Femur (tissue), 1 donor: Measurements from ENCODE around the gene CARD19.

Experiments used
- DNase-seq: peaks from one replicate; pipeline ENCODE4 v3.0.0-alpha.2; 2017

CARD19 gene

DNA sequence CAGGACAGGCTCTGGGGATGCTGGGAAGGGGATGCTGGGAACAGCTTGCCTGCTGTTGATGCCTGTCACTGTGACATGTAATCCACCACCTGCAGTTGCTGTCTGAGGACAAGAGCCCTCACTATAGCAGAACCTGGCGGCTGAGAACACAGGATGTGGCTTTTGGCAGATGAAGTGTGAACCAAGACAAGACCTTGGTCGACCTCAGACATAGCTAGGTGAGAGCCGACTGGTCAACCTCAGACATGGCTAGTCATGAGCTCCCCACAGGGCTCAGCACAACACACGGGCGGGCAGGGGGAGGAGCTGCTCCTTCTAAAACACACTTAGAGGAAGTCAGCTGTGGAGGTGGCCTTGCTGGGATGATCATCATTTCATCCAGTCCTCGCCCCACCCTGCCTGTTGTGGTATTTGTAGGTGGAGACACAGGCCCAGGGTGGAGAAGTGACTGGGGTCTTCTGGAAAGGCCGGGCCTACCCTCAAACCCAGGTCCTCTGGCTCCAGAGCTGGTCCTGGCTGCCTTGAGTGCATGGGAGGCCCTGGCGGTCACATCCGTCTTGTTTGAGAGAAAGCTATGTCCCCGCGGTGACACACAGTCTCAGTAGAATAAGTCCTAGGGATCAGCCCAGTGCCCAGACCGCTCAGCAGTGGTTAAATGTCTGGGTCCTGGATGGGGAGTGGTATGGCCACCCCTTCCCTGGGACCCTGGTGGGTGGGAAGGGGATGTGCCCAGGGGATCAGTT is 31.5 kb upstream of the CARD19 start:
- DNase-seq = peak; percentile 60

DNA sequence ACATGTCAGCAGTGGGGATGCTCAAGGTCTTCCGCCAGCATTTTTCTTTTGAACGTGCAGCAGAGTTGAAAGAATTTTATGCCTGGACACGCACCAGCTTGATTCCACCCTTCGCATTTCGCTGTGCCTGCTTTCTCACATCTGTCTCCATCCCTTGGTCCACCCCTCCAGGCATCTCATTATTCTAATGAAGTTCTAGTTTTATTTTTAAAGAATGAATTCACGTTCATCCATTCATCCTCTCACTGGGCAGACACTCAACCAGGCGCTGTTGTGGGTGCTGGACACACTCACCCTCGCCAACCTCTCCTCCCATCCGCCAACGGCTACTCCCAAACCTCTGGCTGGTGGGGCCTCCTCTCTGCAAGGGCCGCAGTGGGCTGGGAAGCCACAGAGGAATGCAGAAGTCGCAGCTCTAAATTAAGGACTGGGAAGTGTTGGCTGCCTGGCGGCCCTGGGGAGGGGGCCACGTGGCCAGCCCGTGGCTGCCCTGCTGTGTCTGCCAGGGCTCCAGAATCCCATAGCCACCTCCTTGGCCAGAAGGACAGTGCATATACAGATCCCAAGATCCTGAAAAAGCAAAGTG is 30.8 kb upstream of the CARD19 start:
- DNase-seq = peak; percentile 65

DNA sequence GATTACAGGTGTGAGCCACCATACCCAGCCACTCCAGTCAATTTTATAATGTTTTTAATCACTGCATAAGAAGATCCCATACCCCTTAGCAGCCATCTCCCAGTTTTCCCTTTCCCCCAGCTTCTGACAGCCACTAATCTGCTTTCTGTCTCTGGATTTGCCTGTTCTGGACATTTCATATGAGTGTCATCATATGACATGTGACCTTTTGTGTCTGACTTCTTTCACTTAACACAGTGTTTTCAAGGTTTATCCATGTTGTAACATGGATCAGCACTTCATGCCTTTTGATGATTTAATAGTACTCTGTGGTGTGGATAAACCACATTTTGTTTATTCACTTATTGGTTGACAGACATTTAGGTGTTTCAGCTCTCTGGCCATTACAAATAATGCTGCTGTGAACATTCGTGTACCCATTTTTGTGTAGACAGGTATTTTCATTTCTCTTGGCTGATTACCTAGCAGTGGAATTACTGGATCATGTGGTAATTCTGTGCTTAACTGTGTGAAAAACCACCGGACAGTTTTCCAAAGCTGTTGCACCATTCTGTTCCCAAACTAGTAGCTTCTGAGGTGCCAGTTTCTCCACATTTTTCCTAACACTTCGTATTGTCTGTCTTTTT is 28.9 kb upstream of the CARD19 start:
- DNase-seq = no peak

DNA sequence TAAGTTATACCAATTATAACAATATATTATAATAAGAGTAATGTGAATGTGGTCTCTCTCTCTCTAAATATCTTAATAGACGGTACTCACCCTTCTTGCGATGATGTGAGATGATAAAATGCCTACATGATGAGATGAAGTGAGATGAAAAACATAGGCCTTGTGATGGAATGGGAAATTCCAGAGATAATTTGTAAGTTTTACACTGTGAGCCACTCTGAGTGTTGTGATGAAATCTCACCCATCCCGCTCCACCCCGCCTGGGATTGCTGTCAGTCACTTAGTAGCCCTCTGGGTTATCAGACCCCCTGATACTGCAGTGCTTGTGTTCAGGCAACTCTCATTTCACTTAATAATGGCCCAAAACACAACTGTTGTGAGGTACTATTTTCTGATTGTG is 27.1 kb upstream of the CARD19 start:
- DNase-seq = no peak

DNA sequence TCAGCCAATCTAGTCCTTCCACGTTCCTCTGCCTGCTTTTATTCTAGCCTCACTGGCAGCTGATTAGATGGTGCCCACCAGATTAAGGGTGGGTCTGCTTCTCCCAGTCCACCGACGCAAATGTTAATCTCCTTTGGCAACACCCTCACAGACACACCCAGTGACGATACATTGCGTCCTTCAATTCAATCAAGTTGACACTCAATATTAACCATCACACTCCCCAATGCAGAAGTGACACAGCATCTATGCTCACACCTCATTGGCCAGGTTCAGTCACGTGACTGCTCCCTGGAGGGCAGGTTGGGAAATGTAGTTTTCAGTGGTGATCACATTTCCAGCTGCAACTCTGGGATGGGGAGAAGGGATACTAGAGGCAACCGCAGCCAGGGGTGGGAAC is 24.6 kb upstream of the CARD19 start:
- no peak for DNase-seq

DNA sequence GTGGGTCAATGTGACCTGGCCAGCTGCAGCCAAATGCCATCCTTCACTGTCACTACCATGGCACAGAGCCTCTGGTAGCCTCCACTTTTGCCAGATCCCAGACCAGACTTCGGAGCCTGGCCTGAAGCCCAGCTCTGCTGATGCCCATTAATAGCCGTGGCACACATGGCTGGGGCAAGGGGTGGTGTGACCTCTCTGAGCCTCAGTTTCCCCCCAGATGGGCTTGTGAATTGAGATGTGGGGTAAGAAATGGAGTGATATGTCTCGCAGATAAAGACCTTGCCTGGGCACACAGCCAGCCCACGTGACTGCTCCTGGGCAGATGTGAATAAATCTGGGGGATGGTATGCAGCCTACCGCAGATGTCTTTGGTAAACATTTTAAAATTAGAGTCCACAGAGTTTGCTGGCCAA is 23.6 kb upstream of the CARD19 start:
- DNase-seq = peak; percentile 57

DNA sequence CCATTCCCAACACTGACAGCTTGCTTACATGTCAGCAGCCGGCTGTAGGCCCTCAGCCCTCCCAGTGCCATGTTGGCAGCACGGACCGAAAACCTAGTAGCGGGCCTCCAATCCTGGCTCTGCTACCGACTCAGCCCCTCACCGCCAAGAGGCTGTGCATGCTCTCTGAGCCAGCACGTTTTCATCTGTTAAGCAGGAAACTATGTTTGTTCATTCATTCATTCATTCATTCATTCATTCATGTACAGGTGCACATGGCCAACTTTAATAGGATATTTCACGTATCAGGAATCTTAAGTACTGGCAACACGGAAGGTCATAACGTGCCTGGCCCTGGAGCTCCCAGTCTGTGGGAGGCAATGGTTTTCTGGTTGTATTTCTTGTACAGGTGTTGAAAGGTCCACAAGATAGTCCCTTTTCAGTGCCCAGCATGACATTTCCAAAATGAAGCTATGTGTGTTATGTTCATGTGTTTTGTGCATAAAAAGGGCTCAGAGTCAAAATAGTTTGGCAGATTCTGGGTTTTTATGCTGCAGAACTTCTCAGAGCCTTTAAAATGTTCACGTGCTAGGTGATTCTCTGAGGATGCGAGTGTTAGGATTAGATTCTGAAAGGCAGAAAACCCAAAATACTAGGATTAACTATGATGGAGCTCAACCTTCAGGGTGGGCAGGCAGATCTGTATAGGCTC is 19.8 kb upstream of the CARD19 start:
- DNase-seq = no peak

DNA sequence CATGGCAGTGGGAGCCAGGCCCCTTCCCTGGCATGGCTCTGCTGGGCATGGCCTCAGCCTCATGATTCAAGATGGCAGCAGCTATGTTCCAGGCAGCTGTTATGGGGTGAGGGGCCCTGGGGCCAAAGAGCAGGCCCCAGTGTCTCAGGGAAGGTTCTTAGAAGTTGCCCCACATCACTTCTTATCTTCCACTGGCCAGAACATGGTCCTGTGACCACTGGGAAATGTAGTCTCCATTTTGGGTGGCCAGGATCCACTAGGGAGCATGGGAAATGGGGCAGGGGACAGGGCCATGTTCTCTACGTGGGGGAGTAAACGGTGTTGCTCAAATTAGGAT is 19.3 kb upstream of the CARD19 start:
- no peak for DNase-seq

DNA sequence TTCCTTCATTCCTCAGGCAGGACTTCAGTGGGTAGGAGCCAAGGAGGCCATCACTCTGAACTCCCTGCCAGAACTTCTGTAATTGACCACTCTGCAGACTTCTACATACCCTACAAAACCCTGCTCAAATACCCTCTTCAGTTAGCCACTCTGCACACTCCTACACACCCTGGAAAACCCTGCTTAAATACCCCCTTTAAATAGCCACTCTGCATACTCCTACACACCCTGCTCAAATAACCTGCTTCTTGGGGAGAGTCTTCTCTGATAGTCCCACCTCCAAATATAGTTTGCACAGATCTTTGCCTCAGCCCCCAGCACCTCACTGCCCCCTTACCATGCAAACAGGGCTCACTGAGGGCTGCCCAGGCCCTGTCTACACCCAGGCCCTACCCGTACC is 18.6 kb upstream of the CARD19 start:
- peak; percentile 3 for DNase-seq

DNA sequence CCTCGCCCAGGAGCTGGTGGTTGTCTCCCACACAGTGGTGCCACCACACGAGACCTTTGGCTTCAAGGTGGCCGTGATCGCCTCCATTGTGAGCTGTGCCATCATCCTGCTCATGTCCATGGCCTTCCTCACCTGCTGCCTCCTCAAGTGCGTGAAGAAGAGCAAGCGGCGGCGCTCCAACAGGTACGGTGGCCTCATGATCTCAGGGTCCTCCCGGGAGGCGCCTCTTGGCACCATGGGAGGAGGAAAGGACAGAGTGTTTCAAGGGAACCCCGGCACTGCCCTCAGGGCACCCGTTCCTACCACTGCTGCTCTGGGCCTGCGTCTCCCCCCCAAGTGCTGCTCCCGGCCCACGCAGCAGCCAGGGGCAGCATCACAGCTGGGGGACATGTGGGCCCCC is 18.2 kb upstream of the CARD19 start:
- DNase-seq = peak; percentile 6

DNA sequence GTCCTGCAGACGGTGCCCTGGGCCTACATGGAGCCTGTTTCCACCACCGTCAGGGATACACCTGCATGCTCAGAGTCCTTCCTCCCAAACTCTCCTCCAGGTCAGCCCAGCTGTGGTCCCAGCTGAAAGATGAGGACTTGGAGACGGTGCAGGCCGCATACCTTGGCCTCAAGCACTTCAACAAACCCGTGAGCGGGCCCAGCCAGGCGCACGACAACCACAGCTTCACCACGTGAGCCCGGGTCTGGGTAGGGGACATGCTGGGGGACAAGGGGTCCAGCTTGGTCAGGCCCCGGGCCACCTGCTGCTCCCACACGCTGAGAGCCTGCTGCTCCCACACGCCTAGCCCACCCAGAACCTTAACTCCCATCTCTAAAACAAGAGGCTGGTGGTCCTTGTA is 16.6 kb upstream of the CARD19 start:
- peak; percentile 10 for DNase-seq

DNA sequence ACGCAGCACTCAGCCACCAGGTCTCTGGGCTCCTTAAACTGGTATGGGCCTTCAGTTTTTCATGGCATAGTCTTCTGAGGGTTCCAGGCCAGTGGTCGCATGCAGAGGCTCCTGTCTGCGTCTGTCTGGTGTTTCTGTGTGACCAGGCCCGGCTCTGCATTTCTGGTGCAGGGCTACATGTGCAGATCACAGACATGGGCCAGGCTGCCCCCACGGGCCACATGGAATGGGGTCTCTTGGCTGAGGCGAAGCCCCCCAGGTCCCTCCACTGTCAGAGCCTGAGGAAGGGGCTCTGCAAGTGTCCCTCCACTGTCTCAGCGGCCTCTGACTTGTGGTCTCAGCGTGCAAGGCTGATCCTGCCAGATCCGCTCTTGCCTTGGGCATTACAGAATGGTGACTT is 15.6 kb upstream of the CARD19 start:
- DNase-seq = peak; percentile 15

DNA sequence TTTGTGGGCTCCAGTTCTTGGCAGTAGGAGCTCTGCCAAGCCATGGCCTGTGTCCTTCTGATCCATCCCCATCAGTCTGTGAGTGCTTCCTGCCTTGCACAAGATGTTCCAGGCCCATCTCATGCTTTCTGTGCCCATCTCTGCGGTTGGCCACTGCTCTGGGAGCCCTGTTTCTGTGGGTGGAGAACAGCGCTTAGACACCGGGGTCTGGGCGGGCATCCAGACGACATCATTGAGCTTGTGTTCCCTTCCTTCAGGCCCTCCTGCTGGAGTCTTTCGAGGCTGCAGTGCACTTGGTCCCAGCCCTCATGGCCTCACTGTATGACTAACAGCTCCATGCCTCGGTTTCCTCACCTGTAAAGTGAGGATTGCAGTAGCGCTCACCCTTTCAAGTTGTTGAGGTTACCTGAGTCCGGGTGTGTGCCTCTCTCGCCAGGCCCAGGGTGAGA is 14.9 kb upstream of the CARD19 start:
- peak; percentile 41 for DNase-seq

DNA sequence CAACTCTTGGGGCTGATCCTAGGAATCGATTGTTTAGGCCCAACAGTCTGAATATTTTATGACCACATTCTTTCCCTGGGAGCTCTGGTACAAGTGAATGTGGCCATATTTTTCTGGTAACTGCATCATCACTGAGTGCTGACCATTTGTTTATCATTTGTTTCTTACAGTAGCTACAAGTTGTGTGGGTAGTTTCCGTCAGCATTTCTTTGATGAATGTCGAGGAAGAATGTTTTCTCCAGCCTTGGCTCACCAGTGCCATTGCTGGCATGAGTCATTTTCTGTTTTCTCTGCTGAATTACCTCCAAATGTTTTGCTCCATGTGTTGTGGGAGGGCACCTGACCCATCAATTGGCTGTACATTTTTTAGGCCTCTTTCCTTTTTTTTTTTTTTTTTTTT is 14.1 kb upstream of the CARD19 start:
- peak; percentile 8 for DNase-seq

DNA sequence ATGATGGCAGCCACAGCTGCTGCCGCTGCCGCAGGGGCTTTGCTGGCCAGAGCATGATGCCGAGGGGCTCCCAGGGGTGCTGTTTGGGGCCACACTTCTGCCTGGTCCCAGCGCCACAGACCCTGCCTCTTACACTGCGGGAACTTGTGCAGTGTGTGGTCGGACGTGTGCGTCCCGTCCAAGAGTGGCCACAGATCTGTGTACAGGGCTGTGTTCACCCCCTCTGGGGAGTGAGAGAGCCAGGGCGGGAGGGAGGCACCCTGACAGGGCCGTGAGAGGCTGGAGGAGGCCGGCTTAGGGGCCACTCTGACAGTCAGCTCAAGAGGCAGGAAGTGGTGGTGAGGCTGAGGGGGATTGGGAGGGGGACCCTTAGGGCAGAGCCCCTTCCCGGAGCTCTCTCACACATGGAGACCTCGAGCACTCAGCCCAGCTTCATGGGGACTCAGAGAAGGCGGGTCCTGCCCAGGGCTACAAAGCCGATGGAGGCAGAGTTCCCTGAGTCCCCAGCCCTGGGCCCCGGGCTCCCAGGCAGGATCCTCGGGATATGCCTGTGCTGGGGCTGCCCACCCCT is 13.1 kb upstream of the CARD19 start:
- DNase-seq = peak; percentile 42

DNA sequence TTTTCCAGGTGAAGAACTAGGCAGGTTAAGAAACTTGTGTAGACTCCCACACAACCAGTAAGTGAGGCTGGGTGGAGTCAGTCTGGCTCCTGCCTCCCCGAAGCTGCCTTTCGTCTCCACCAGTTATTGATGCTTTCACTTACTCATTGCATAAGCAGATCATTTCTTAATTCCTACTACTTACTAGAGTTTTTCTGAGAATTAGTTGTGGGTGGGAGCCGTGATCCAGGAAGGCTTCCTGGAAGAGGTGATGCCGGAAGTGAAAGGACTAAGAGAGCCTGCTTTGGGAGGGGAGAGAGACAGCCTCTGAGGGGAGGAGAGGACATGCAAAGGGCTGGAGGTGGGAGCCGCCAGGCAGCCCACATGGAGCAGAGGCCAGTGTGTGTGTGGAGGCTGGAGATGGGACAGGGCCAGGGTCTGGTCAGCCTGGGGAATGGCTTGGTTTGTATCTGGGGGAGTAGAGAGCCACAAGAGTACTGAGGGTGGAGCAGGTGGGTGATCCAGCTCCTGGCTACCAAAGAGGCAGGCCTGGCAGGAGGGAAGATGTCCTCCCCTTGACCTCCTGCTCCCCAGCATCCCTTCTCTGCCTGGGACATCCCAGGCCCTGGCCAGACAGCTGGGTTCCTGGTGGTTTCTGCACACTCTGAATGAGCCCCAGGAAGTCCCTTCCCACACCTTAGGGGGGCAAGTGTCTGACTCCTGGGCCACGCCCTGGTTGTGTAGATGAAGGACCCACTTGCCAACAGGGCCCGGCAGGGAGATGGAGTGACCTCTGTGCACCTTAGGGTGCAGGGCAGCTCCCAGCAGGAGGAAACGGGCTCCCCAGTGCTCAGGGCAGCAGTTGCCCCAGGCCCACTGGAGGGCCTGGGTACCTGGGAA is 12.2 kb upstream of the CARD19 start:
- peak; percentile 11 for DNase-seq

DNA sequence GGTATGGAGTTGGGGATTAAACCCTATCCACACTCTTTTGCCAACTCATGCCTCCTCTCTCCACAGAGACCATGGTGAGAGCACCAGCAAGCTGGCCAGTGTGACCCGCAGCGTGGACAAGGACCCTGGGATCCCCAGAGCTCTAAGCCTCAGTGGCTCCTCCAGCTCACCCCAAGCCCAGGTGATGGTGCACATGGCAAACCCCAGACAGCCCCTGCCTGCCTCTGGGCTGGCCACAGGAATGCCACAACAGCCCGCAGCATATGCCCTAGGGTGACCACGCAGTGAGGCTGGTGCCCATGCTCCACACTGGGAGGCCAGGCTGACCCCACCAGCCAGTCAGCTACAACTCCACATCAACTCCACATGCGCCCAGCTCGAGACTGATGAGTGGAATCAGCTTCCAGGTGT is 11.5 kb upstream of the CARD19 start:
- DNase-seq = peak; percentile 7

DNA sequence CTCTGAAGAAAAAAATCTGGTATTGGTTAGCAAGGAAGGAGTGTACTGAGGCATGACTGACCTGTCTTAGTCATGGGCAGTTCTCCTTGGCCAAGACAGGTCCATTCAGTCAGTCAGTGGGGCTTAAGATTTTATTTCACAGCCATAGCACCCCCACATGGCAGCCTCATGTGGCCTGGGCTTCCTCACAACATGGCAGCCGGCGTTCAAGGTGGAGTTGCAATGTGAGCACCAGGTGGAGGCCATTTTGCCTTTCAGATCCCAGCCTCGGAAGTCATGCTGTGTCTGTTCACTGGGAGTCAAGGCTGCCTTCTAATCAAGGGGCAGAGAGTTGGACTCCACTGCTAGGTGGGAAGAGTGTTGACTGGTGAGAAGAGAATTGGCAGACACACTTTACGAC is 10.3 kb upstream of the CARD19 start:
- DNase-seq = no peak

DNA sequence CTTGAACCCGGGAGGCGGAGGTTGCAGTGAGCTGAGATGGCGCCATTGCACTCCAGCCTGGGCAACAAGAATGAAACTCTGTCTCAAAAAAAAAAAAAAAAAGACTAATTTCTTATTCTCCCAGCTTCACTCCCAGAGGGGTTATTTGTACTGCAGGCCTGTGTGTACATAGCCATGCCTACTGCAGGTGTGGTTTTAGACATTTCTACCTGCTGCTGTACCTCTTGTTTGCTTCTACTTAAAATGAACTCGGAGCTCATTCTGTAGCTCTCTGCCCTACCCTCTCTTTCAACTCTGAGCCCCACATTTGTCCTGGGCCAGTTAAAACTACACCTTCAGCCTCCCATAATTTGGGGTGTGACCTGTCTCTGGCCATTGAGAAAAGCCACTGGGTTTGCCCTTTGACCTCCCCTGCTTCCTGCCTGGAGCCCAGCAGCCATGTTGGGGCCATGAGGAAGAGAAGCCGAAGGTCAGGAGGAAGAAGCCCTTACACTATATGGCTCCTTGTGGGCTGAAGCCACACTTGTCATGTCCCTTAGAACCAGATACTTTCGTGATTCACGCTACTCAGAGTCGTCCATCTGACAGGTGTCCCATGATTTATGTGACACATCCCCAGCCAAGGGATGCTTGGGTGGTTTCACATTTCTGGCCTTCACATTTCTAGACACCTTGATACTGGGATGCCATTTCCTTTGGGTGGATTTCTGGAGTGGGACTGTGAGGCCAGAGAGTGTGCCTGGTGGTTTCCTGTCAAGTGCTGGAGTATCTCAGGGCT is 9.4 kb upstream of the CARD19 start:
- no peak for DNase-seq

DNA sequence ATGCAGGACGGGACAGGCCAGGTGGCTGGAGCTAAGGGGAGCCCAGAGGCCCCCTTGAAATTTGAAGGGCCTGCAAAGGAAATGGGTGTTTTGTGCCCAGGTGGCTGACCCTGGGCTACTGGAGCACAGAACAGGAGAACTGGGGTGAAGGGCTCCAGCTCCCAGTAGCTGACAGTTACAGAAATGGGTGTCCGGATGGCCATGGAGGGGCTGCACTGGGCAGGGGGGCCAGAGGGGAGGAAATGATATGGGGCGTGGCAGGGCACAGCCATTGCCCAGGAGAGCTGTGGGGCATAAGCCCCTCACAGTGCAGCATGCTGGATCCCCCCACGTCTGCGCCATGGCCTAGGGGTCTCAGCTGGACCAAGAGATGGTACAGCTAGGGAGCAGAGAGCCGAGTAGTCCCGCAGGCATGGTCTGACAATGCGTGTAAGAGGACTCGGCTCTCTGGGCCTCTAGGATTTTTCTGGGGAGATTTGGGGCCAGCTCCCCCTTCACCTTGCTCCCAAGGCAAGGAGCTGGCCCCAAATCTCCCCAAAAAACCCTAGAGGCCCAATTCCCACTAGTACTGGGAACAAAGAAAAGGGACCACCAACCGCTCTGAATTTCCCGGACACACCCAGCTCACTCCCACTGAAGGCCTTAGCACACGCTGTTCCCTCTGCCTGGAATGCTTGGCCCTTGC is 7.9 kb upstream of the CARD19 start:
- peak; percentile 8 for DNase-seq

DNA sequence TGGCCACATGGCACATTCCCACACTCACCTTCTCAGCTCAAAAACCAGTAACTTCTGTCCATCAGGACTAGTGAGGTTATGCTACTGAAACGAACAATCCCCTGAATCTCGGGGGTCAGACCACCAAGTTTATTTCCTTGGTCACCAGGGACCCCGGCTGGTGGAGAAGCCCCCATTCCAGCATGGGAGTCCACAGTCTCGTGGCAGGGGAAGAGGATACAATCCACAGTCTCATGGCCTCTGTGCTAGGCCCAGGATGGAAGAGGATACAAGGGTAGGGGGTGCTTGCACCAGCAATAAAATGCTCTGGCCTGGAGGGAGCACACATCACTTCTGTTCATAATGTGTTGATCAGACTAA is 7.4 kb upstream of the CARD19 start:
- peak; percentile 7 for DNase-seq
